Stimulated activated CD8-positive, alpha-beta memory T cell treated with anti-CD3 and anti-CD28 coated beads, Interleukin-7, amount 100 ng/mL, for 24 hours (primary cell): Measurements from ENCODE around the gene STXBP2.

Source experiments
- DNase-seq: peaks from one replicate; pipeline ENCODE4 v3.0.0-alpha.2; 2020; ENCODE audit warnings: low read depth

STXBP2 gene

DNA sequence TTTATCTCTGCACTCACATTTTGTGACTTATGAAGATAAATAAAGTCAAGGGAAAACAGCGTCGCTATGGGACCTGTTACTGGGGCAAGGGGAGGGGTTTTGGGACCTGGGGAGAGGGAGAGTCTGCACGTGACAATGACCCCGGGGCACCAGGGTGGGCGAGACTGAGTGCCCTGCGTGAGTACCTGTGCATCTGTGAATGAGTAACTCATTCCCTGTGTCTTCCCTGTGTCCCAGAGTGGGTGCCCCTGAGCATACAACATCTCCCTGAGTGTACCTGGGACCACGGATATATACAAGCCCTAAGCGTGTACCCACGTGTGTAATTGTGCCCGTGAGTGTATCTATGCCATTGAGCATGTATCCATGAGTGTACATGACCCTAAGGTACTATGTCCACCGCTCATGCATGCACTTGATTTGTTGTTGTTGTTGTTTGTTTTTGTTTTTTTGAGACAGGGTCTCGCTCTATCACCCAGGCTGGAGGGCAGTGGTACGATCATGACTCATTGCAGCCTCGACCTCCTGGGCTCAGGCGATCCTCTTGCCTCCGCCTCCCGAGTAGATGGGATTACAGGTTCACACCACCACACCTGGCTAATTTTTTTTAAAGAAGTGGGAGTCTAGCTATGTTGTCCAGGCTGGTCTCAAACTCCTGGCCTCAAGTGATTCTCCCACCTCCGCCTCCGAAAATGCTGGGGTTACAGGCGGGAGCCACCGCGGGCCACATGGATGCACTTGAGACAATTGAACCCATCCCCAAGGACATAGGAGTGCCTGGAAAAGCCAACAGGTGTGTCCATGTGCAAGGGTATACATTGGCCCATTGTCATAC, 43.1 kb downstream of the STXBP2 start:
- no peak for DNase-seq

- peak; percentile 68 for DNase-seq
Measured at GRCh38 chr19:7680606-7681339, 43.9 kb downstream of the STXBP2 start, which contains the start of gene TRAPPC5. TSS of gene TRAPPC5 (plus strand) at chr19:7680833. CDS start at chr19:7682254, 1,421 bp downstream.

DNA sequence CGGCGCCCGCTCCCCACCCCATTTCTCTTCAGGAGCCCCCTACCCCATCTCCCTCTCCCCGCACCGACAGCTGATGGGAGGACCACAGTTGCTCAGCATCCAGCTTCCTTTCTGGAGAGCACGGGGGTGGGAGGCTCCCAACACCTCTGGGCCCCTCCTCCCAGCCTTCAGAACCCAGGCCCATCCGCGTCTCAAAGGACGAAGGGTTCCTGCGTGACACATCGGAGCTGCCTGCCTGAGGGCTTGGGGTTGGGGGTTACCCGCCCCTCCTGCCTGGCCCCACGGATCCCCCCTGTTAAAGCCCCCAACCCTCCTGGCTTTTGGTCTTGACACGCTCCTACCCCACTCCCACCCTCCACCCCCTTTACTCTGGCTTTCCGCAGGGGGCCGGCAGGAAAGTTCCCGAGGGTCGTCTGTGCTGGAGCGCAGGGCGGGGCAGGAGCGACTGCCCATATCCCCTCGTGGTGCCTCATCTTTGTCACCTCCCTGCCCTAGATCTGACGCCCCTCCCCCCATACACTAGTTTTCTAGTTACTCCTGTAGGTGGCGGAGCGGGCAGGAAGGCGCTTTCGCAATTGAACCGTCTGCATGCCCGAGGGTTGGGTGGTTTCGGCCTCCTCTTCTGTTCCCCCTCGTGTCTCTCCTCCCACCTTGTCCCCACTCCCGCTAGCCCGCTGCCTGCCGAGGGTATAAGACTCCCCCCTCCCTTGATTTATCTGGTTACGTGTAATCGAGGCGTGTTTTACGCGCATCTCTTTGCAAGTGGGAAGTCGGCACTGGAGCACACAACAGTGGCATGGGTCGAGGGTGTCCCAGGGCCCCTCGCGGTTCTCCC, 44.6 kb downstream of the STXBP2 start:
- peak; percentile 64 for DNase-seq

- DNase-seq: no peak
Measured at GRCh38 chr19:7682175-7682855, 45.4 kb downstream of the STXBP2 start.

- DNase-seq: no peak
Measured at GRCh38 chr19:7685546-7686445, 48.9 kb downstream of the STXBP2 start.

DNA sequence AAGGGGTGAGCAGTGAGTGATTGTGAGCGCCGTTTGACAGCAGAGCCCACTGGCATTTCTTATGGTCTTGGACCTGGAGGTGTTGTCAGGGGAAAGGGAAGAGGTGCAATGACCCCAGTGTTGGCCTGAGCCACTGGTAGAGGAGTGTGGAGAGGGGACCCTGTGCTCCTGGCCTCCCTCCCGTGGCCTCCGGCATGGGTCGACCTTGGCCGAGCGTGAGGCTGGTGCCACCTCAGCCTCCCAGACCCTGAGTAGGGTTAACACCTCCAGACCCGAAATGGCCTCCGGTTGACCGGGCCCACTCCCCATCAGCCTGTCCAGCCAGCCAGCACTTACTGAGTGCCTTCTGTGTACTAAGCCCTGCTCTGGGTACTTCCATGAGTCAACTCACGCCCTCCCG, 50.3 kb downstream of the STXBP2 start:
- no peak for DNase-seq

DNA sequence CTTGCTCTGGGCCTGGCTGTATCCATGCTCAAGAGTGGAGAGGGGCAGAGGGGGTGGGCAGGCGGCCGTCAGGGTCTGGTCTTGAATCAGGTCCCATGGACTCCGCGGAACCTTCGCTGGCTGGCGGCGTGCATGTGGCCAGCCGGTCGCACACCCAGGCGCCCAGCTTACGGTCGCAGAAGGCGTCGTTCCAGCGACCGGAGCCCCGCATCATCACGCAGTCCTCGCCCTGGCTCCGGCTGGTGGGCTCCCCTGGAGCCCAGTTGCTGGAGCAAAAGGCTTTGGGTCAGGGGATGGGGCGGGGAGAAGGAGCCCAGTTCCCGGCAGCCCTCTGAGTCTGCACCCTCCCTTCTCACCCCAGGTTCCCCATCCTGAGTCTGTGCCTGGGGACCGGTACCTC, 52.3 kb downstream of the STXBP2 start:
- no peak for DNase-seq

GRCh38 chr19:7690779-7691258, 53.9 kb downstream of the STXBP2 start:
- no peak for DNase-seq

GRCh38 chr19:7691497-7691896, 54.6 kb downstream of the STXBP2 start:
- no peak for DNase-seq

DNA sequence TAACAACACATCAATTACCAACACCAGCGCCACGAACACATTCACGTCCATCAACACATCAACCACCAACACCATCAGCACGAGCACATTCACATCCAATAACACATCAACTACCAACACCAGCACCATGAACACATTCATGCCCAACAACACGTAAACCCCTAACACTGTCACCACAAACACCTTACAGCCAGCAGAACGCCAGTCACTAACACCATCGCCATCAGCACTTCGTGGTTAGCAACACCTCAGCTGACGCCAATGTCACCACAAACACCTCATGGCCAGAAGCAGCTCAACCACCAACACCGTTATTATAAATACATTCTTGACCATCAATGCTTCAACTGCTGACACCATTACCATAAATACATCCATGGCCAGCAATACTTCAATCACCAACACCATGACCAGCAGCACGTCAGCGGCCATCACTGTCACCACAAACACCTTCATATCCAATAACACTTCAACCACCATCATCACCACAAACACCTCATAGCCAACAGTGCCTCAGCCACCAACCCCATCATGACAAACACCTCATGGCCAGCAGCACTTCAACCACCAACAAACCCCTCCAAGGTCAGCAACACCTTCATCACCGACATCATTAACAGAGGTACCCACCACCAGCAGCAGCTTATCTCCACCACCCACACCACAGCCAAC, 55.6 kb downstream of the STXBP2 start:
- no peak for DNase-seq

- no peak for DNase-seq
Measured at GRCh38 chr19:7694499-7694898, 57.6 kb downstream of the STXBP2 start.
